Ishikawa (cell line): ENCODE results near the gene TNFRSF12A.

Experiments
- MAX ChIP-seq: IDR thresholded peaks from 2 replicates; pipeline ENCODE4 v1.6.1; 2012
- RAD21 ChIP-seq: IDR thresholded peaks from 2 replicates; pipeline ENCODE4 v1.6.1; 2012; ENCODE audit warnings: low read depth
- TCF12 ChIP-seq: IDR thresholded peaks from 2 replicates; pipeline ENCODE4 v1.6.1; 2012; ENCODE audit warnings: low read depth
- ZBTB7A ChIP-seq: IDR thresholded peaks from 2 replicates; pipeline ENCODE4 v1.6.1; 2012; ENCODE audit warnings: low read depth

DNA sequence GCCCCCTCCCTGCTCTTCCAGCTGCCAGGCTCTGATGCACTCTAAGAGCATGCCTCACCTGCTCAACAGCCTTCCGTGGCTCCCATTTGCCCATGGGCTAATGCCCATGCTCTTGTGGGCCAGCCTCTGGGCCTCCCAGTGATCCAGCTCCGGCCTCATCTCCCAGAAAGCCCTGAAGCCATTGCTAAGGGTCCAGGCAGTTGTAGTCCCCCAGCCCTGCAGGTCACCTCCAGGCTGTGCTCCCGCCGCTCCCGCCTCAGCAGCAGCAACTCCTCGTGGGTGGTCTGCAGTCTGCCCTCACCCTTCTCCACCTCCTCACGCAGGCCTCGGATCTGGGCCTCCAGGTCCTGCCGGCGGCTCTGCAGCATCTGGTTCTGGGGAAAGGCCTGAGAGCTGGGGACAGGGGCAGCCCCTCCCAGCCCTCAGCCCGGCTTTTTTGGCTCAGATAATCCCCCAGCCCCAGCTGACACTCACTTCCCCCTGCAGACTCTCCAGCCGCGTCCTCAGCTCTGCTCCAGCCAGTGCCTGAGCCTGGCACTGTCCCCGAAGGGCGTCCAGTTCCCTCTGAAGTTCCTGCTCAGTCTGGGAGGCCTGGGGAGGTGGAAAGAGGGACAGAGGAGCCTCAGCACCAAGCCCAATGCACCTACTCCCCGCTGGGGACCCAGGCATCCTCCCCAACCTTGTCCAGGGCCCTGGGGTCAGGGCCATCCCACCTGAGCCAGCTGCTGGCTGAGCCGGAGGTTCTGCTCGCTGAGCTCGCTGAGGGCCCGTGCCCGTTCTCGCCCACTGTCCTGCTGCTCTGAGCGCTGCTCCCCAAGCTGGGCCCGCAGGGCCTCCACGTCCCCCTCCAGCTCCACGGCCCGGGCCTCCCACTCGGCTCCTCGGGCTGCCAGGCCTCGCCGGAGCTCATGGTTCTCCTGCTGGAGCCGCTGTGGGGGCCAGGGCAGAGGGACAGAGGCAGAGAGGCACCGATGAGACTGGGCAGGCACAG is 10.3 kb downstream of the TNFRSF12A start:
- TF ChIP-seq MAX (no peak), RAD21 (no peak), TCF12 (no peak), ZBTB7A (no peak)
